Measurements from ENCODE around the gene OR2V1. TPM values are rescaled to one million over a fixed set of nuclear protein-coding genes. Genes with fewer than 3 reads are reported as not detected.
"Not testable (repeated sequence)": the region's sequence is repeated elsewhere in the genome, so short reads cannot be mapped to it uniquely, and the experiment has no call there.

The OR2V1 gene
- total RNA-seq, 4 donors from 2014 or later: not detected

- no peaks in the 10 kb centered on the region for H3K4me1 ChIP-seq
- no peak overlapping the region for H3K27ac ChIP-seq
- no peaks in the 10 kb centered on the region for H3K9me3 ChIP-seq
- H3K4me3 ChIP-seq (replicated peaks in 1 of 3): no peak overlapping the region
- intact Hi-C loops (cut with DNase I): no loop called here
- H3K36me3 ChIP-seq: no peaks in the 10 kb centered on the region
- no peak for TF ChIP-seq CTCF (IDR thresholded peaks at IDR 0.05)
- no peak for TF ChIP-seq POLR2A (IDR thresholded peaks at IDR 0.05)
- H3K27me3 ChIP-seq: no peaks in the 10 kb centered on the region
- no peak for DNase-seq
- WGBS, 2 donors: 70 to 89% methylated on average over 6 of the region's 6 CpGs
Observed at GRCh38 chr5:181149355-181149754, 18.4 kb upstream of the OR2V1 start.

GRCh38 chr5:181146927-181147636 lies 16.1 kb upstream of the OR2V1 start, which contains the start of gene OR2V2:
TSS of gene OR2V2 (plus strand) at chr5:181147586. CDS start at chr5:181154943, 7,357 bp downstream.
- H3K9me3 ChIP-seq; H3K4me1 ChIP-seq; H3K4me3 ChIP-seq (replicated peaks in 1 of 3); H3K27ac ChIP-seq; DNase-seq; H3K27me3 ChIP-seq; intact Hi-C loops (cut with DNase I); H3K36me3 ChIP-seq: not testable (repeated sequence)
- whole genome bisulfite sequencing, 2 donors: 43 to 58% methylated on average over 6 to 7 of the region's 7 CpGs

- 62 to 72% methylated on average over 1 of the region's 1 CpG for WGBS, 2 donors
- no peaks in the 10 kb centered on the region for H3K27me3 ChIP-seq
- TF ChIP-seq POLR2A (IDR thresholded peaks at IDR 0.05) (no peak), CTCF (IDR thresholded peaks at IDR 0.05) (no peak)
- H3K36me3 ChIP-seq: no peaks in the 10 kb centered on the region
- no peak for DNase-seq
- no peak overlapping the region for H3K4me3 ChIP-seq (replicated peaks in 1 of 3)
- H3K4me1 ChIP-seq: no peaks in the 10 kb centered on the region
- intact Hi-C loops (cut with DNase I): no loop called here
- no peaks in the 10 kb centered on the region for H3K9me3 ChIP-seq
- no peak overlapping the region for H3K27ac ChIP-seq
Observed at GRCh38 chr5:181145133-181145532, 14.2 kb upstream of the OR2V1 start.

- Histone ChIP-seq H3K4me1 (no peaks in the 10 kb centered on the region), H3K9me3 (no peaks in the 10 kb centered on the region), H3K4me3 (replicated peaks in 1 of 3) (no peak overlapping the region), H3K27ac (no peak overlapping the region), H3K27me3 (no peaks in the 10 kb centered on the region), H3K36me3 (no peaks in the 10 kb centered on the region)
- WGBS, 2 donors: 84 to 87% methylated on average over 6 to 7 of the region's 7 CpGs
- no peak for DNase-seq
- no peak for TF ChIP-seq CTCF (IDR thresholded peaks at IDR 0.05)
- TF ChIP-seq POLR2A (IDR thresholded peaks at IDR 0.05): no peak
- intact Hi-C loops (cut with DNase I): no loop called here
Observed at GRCh38 chr5:181142054-181142453, 11.1 kb upstream of the OR2V1 start.

- H3K27me3 ChIP-seq: no peaks in the 10 kb centered on the region
- no peak for DNase-seq
- no peaks in the 10 kb centered on the region for H3K36me3 ChIP-seq
- no peaks in the 10 kb centered on the region for H3K9me3 ChIP-seq
- intact Hi-C loops (cut with DNase I): no loop called here
- no peaks in the 10 kb centered on the region for H3K4me1 ChIP-seq
- TF ChIP-seq CTCF (IDR thresholded peaks at IDR 0.05): no peak
- no peak for TF ChIP-seq POLR2A (IDR thresholded peaks at IDR 0.05)
- no peak overlapping the region for H3K27ac ChIP-seq
- 82% methylated on average over 3 of the region's 3 CpGs for WGBS, 2 donors
- H3K4me3 ChIP-seq (replicated peaks in 1 of 3): no peak overlapping the region
Observed at GRCh38 chr5:181140766-181141165, 9.8 kb upstream of the OR2V1 start.
